NCI-H1092 treated with DMSO at 0.1 percent for 48 hours (cell line): ENCODE measurements around the gene SPRYD7.
"Not testable (repeated sequence)": the region's sequence is repeated elsewhere in the genome, so short reads cannot be mapped to it uniquely, and the experiment has no call there.

Source experiments
- DNase-seq: peaks from one replicate; lab custom pipeline; 2025; lab: John Stamatoyannopoulos, UW

Gene SPRYD7

GRCh38 chr13:49932868-49933267 is 3.3 kb downstream of the SPRYD7 start:
- no peak for DNase-seq

- no peak for DNase-seq
Measured at GRCh38 chr13:49932066-49932465, 4.1 kb downstream of the SPRYD7 start.

GRCh38 chr13:49927755-49928154 is 8.4 kb downstream of the SPRYD7 start:
- no peak for DNase-seq

- DNase-seq: no peak
Measured at GRCh38 chr13:49925881-49926418, 10.2 kb downstream of the SPRYD7 start.

GRCh38 chr13:49922301-49922700 is 13.8 kb downstream of the SPRYD7 start:
- no peak for DNase-seq

- not testable (repeated sequence) for DNase-seq
Measured at GRCh38 chr13:49920969-49921368, 15.2 kb downstream of the SPRYD7 start.

GRCh38 chr13:49918106-49918505 is 18.0 kb downstream of the SPRYD7 start:
- not testable (repeated sequence) for DNase-seq

- no peak for DNase-seq
Measured at GRCh38 chr13:49914947-49915346, 21.2 kb downstream of the SPRYD7 start.

- no peak for DNase-seq
Measured at GRCh38 chr13:49908637-49909036, 27.5 kb downstream of the SPRYD7 start.

GRCh38 chr13:49904729-49905456 is 31.2 kb downstream of the SPRYD7 start:
- DNase-seq: no peak

GRCh38 chr13:49898792-49899191 is 37.3 kb downstream of the SPRYD7 start:
- DNase-seq: no peak

GRCh38 chr13:49897713-49898112 is 38.4 kb downstream of the SPRYD7 start:
- DNase-seq: no peak

GRCh38 chr13:49895826-49896225 is 40.3 kb downstream of the SPRYD7 start:
- DNase-seq: no peak

GRCh38 chr13:49893591-49893990 is 42.5 kb downstream of the SPRYD7 start:
- DNase-seq: no peak

GRCh38 chr13:49890376-49890775 is 45.8 kb downstream of the SPRYD7 start:
- DNase-seq: no peak

GRCh38 chr13:49878682-49879081 is 57.5 kb downstream of the SPRYD7 start:
- no peak for DNase-seq

- DNase-seq: no peak
Measured at GRCh38 chr13:49877629-49878218, 58.4 kb downstream of the SPRYD7 start.

GRCh38 chr13:49874430-49874829 is 61.7 kb downstream of the SPRYD7 start:
- DNase-seq: no peak

- no peak for DNase-seq
Measured at GRCh38 chr13:49869519-49869918, 66.6 kb downstream of the SPRYD7 start.

- DNase-seq: no peak
Measured at GRCh38 chr13:49867834-49868233, 68.3 kb downstream of the SPRYD7 start.

- no peak for DNase-seq
Measured at GRCh38 chr13:49865218-49865617, 70.9 kb downstream of the SPRYD7 start.

GRCh38 chr13:49864509-49864908 is 71.6 kb downstream of the SPRYD7 start:
- no peak for DNase-seq
